GM23338 (cell line): ENCODE measurements around the gene KRTAP20-2. TPM values are rescaled to one million over a fixed set of nuclear protein-coding genes. Genes with fewer than 3 reads are reported as not detected.

ENCODE experiments used
- ATAC-seq: fragments of 200-7000 bp; cut with Tn5 transposase; 3 replicates; pipeline ENCODE4 v1.9.1; 2020
- DNase-seq: peaks from one replicate; pipeline ENCODE4 v3.0.0-alpha.2; 2015; ENCODE audit warnings: low spot score
- H2AFZ ChIP-seq: fragments of 200-600 bp; sonication (generic); 2 replicates; pipeline ENCODE4 v1.8.0; 2016; ENCODE audit warnings: antibody characterized with exemption, mild to moderate bottlenecking, moderate library complexity
- H3F3A ChIP-seq: fragments of 200-600 bp; sonication (generic); replicated peaks from 2 replicates; pipeline ENCODE4 v1.8.0; 2017; ENCODE audit warnings: antibody characterized with exemption, mixed run types, low read depth
- H3K27ac ChIP-seq: fragments of 200-600 bp; sonication (generic); 2 replicates; pipeline ENCODE4 v1.6.1; 2016; ENCODE audit warnings: low read depth
- H3K27me3 ChIP-seq: fragments of 200-600 bp; sonication (generic); 2 replicates; pipeline ENCODE4 v1.8.0; 2016; ENCODE audit warnings: mild to moderate bottlenecking, mixed run types, moderate library complexity; ENCODE audit not compliant: insufficient read depth
- H3K36me3 ChIP-seq: fragments of 200-600 bp; sonication (generic); 2 replicates; pipeline ENCODE4 v1.8.0; 2016; ENCODE audit warnings: mild to moderate bottlenecking; ENCODE audit not compliant: insufficient read depth
- H3K4me1 ChIP-seq: fragments of 200-600 bp; sonication (generic); 2 replicates; pipeline ENCODE4 v1.8.0; 2016; ENCODE audit warnings: mild to moderate bottlenecking, moderate library complexity; ENCODE audit not compliant: insufficient read depth
- H3K4me2 ChIP-seq: fragments of 200-600 bp; sonication (generic); 2 replicates; pipeline ENCODE4 v1.7.1; 2017; ENCODE audit warnings: mixed run types
- H3K4me3 ChIP-seq: fragments of 200-600 bp; sonication (generic); 2 replicates; pipeline ENCODE4 v1.6.1; 2016; ENCODE audit warnings: mixed run types
- H3K79me2 ChIP-seq: fragments of 200-600 bp; sonication (generic); replicated peaks from 2 replicates; pipeline ENCODE4 v1.8.0; 2017; ENCODE audit warnings: mild to moderate bottlenecking; ENCODE audit not compliant: insufficient read depth
- H3K9me2 ChIP-seq: fragments of 200-600 bp; sonication (generic); 2 replicates; pipeline ENCODE4 v1.8.0; 2017; ENCODE audit not compliant: insufficient read depth
- H4K20me1 ChIP-seq: fragments of 200-600 bp; sonication (generic); replicated peaks from 2 replicates; pipeline ENCODE4 v1.8.0; 2017; ENCODE audit warnings: mild to moderate bottlenecking; ENCODE audit not compliant: insufficient read depth
- H3K27ac Mint-ChIP-seq: 2 replicates; pipeline ENCODE4 v1.8.0; 2020; ENCODE audit warnings: inconsistent platforms, mild to moderate bottlenecking, moderate library complexity, mixed read lengths
- H3K27me3 Mint-ChIP-seq: 3 replicates; pipeline ENCODE4 v1.8.0; 2022; ENCODE audit warnings: low read depth, mild to moderate bottlenecking, moderate library complexity, mixed read lengths, inconsistent platforms; ENCODE audit not compliant: insufficient read depth, poor library complexity
- H3K36me3 Mint-ChIP-seq: 3 replicates; pipeline ENCODE4 v1.8.0; 2021; ENCODE audit warnings: low read depth, mild to moderate bottlenecking, inconsistent platforms, moderate library complexity, mixed read lengths
- H3K4me1 Mint-ChIP-seq: 3 replicates; pipeline ENCODE4 v1.8.0; 2020; ENCODE audit warnings: mild to moderate bottlenecking, inconsistent platforms, mixed read lengths
- H3K4me3 Mint-ChIP-seq: 3 replicates; pipeline ENCODE4 v1.8.0; 2021; ENCODE audit warnings: moderate library complexity, mild to moderate bottlenecking, inconsistent platforms, mixed read lengths
- H3K9me3 Mint-ChIP-seq: 3 replicates; pipeline ENCODE4 v1.8.0; 2020; ENCODE audit warnings: moderate library complexity, mild to moderate bottlenecking, inconsistent platforms, mixed read lengths
- CREB1 ChIP-seq: fragments of 250-450 bp; sonication (Bioruptor Pico); IDR thresholded peaks from 2 replicates; pipeline ENCODE4 v1.5.0; 2020; ENCODE audit warnings: low read depth, mild to moderate bottlenecking, moderate library complexity
- EZH2 ChIP-seq: fragments of 200-600 bp; sonication (generic); IDR thresholded peaks from one replicate; pipeline ENCODE4 v1.8.0; 2017; ENCODE audit warnings: antibody characterized with exemption, mild to moderate bottlenecking, low read depth; ENCODE audit not compliant: unreplicated experiment
- EZH2phosphoT487 ChIP-seq: fragments of 200-600 bp; sonication (generic); IDR thresholded peaks from one replicate; pipeline ENCODE4 v1.8.1; 2018; ENCODE audit warnings: antibody characterized with exemption; ENCODE audit not compliant: unreplicated experiment
- JUNB ChIP-seq: IDR thresholded peaks from one replicate; pipeline ENCODE4 v1.6.1; 2016; ENCODE audit warnings: antibody characterized with exemption; ENCODE audit not compliant: unreplicated experiment
- NANOG ChIP-seq: IDR thresholded peaks from 2 replicates; pipeline ENCODE4 v1.6.1; 2016; ENCODE audit warnings: antibody characterized with exemption, borderline replicate concordance
- POLR2AphosphoS5 ChIP-seq: IDR thresholded peaks from 2 replicates; pipeline ENCODE4 v1.6.1; 2016; ENCODE audit warnings: antibody characterized with exemption, low read depth
- STAT1 ChIP-seq: IDR thresholded peaks from one replicate; pipeline ENCODE4 v1.6.1; 2016; ENCODE audit warnings: antibody characterized with exemption; ENCODE audit not compliant: unreplicated experiment
- ZNF114 ChIP-seq: fragments of 250-450 bp; sonication (Bioruptor Pico); IDR thresholded peaks from 2 replicates; pipeline ENCODE4 v1.5.0; 2020; ENCODE audit warnings: mild to moderate bottlenecking, moderate library complexity
- ZNF331 ChIP-seq: fragments of 250-450 bp; sonication (Bioruptor Pico); IDR thresholded peaks from 2 replicates; pipeline ENCODE4 v1.5.0; 2020; ENCODE audit warnings: low read depth, mild to moderate bottlenecking, moderate library complexity
- polyA plus RNA-seq: library from polyadenylated mRNA; unstranded; fragments of >200 nt; fragmentation: Nextera tagmentation; extraction: Ambion mirVana; gene quantifications from 2 replicates; pipeline ENCODE4 v1.2.1, GENCODE V29; 2016
- total RNA-seq: library from RNA; depleted of rRNA; stranded (reverse); fragments of >200 nt; shearing (Covaris generic); gene quantifications from 2 replicates; pipeline ENCODE4 v1.2.3, GENCODE V29; 2014
- TF ChIP-seq, protein P1 (sequence below): fragments of 250-450 bp; sonication (Bioruptor Pico); IDR thresholded peaks from 2 replicates; pipeline ENCODE4 v1.5.0; 2020; ENCODE audit warnings: mild to moderate bottlenecking, moderate library complexity
- TF ChIP-seq, protein P2 (sequence below), 2 experiments: fragments of 200-600 bp in 1 of 2; sonication (generic) in 1 of 2; conservative IDR thresholded peaks; 2 replicates each; pipeline versions ENCODE4 v1.5.1 to v1.6.1; 2016 to 2017; ENCODE audit warnings: antibody characterized with exemption in 2 of 2, low read depth in 2 of 2, mild to moderate bottlenecking in 2 of 2, moderate library complexity in 1 of 2
- TF ChIP-seq, protein P3 (sequence below): IDR thresholded peaks from one replicate; pipeline ENCODE4 v1.6.1; 2018; ENCODE audit warnings: antibody characterized with exemption; ENCODE audit not compliant: unreplicated experiment
- TF ChIP-seq, protein P4 (sequence below): IDR thresholded peaks from 2 replicates; pipeline ENCODE4 v1.6.1; 2016; ENCODE audit warnings: antibody characterized with exemption

The KRTAP20-2 gene
- total and polyA plus RNA-seq, 2 experiments from 2014 or later: not detected

DNA sequence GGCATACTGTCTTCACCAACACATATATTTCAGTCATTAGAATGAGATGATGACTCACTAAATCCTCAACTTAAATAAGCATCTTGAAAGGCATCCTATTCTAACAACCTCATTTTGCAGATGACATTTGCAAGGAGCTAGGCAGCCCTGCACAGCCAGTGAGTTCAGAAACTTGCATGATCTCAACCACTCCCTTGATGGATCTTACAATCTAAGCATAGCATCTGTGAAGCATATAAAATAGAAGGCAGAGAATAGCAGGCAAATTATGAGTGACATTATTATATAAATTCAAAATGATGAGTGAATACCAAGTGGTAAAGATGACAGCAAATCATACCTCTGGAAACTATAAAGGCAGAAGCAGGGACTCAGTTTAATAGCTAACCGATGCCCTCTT is 39.3 kb downstream of the KRTAP20-2 start:
- no peak overlapping the region for H3K4me3 ChIP-seq
- no peak for TF ChIP-seq POLR2AphosphoS5
- no peak for TF ChIP-seq JUNB
- no peak for TF ChIP-seq EZH2
- TF ChIP-seq EZH2phosphoT487: no peak
- TF ChIP-seq, protein P1, sequence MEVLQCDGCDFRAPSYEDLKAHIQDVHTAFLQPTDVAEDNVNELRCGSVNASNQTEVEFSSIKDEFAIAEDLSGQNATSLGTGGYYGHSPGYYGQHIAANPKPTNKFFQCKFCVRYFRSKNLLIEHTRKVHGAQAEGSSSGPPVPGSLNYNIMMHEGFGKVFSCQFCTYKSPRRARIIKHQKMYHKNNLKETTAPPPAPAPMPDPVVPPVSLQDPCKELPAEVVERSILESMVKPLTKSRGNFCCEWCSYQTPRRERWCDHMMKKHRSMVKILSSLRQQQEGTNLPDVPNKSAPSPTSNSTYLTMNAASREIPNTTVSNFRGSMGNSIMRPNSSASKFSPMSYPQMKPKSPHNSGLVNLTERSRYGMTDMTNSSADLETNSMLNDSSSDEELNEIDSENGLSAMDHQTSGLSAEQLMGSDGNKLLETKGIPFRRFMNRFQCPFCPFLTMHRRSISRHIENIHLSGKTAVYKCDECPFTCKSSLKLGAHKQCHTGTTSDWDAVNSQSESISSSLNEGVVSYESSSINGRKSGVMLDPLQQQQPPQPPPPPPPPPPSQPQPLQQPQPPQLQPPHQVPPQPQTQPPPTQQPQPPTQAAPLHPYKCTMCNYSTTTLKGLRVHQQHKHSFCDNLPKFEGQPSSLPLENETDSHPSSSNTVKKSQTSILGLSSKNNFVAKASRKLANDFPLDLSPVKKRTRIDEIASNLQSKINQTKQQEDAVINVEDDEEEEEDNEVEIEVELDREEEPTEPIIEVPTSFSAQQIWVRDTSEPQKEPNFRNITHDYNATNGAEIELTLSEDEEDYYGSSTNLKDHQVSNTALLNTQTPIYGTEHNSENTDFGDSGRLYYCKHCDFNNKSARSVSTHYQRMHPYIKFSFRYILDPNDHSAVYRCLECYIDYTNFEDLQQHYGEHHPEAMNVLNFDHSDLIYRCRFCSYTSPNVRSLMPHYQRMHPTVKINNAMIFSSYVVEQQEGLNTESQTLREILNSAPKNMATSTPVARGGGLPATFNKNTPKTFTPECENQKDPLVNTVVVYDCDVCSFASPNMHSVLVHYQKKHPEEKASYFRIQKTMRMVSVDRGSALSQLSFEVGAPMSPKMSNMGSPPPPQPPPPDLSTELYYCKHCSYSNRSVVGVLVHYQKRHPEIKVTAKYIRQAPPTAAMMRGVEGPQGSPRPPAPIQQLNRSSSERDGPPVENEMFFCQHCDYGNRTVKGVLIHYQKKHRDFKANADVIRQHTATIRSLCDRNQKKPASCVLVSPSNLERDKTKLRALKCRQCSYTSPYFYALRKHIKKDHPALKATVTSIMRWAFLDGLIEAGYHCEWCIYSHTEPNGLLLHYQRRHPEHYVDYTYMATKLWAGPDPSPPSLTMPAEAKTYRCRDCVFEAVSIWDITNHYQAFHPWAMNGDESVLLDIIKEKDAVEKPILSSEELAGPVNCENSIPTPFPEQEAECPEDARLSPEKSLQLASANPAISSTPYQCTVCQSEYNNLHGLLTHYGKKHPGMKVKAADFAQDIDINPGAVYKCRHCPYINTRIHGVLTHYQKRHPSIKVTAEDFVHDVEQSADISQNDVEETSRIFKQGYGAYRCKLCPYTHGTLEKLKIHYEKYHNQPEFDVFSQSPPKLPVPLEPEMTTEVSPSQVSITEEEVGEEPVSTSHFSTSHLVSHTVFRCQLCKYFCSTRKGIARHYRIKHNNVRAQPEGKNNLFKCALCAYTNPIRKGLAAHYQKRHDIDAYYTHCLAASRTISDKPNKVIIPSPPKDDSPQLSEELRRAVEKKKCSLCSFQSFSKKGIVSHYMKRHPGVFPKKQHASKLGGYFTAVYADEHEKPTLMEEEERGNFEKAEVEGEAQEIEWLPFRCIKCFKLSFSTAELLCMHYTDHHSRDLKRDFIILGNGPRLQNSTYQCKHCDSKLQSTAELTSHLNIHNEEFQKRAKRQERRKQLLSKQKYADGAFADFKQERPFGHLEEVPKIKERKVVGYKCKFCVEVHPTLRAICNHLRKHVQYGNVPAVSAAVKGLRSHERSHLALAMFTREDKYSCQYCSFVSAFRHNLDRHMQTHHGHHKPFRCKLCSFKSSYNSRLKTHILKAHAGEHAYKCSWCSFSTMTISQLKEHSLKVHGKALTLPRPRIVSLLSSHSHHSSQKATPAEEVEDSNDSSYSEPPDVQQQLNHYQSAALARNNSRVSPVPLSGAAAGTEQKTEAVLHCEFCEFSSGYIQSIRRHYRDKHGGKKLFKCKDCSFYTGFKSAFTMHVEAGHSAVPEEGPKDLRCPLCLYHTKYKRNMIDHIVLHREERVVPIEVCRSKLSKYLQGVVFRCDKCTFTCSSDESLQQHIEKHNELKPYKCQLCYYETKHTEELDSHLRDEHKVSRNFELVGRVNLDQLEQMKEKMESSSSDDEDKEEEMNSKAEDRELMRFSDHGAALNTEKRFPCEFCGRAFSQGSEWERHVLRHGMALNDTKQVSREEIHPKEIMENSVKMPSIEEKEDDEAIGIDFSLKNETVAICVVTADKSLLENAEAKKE (CRISPR knock-in tag): no peak
- no peak for TF ChIP-seq STAT1
- TF ChIP-seq, protein P2, sequence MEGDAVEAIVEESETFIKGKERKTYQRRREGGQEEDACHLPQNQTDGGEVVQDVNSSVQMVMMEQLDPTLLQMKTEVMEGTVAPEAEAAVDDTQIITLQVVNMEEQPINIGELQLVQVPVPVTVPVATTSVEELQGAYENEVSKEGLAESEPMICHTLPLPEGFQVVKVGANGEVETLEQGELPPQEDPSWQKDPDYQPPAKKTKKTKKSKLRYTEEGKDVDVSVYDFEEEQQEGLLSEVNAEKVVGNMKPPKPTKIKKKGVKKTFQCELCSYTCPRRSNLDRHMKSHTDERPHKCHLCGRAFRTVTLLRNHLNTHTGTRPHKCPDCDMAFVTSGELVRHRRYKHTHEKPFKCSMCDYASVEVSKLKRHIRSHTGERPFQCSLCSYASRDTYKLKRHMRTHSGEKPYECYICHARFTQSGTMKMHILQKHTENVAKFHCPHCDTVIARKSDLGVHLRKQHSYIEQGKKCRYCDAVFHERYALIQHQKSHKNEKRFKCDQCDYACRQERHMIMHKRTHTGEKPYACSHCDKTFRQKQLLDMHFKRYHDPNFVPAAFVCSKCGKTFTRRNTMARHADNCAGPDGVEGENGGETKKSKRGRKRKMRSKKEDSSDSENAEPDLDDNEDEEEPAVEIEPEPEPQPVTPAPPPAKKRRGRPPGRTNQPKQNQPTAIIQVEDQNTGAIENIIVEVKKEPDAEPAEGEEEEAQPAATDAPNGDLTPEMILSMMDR (conservative IDR thresholded peaks at IDR 0.05; ENCODE audit: low read depth in 2 of 2): no peak
- no peak for TF ChIP-seq CREB1 (CRISPR knock-in tag)
- no peak for TF ChIP-seq ZNF331 (CRISPR knock-in tag)
- no peak for TF ChIP-seq ZNF114
- TF ChIP-seq, protein P3, sequence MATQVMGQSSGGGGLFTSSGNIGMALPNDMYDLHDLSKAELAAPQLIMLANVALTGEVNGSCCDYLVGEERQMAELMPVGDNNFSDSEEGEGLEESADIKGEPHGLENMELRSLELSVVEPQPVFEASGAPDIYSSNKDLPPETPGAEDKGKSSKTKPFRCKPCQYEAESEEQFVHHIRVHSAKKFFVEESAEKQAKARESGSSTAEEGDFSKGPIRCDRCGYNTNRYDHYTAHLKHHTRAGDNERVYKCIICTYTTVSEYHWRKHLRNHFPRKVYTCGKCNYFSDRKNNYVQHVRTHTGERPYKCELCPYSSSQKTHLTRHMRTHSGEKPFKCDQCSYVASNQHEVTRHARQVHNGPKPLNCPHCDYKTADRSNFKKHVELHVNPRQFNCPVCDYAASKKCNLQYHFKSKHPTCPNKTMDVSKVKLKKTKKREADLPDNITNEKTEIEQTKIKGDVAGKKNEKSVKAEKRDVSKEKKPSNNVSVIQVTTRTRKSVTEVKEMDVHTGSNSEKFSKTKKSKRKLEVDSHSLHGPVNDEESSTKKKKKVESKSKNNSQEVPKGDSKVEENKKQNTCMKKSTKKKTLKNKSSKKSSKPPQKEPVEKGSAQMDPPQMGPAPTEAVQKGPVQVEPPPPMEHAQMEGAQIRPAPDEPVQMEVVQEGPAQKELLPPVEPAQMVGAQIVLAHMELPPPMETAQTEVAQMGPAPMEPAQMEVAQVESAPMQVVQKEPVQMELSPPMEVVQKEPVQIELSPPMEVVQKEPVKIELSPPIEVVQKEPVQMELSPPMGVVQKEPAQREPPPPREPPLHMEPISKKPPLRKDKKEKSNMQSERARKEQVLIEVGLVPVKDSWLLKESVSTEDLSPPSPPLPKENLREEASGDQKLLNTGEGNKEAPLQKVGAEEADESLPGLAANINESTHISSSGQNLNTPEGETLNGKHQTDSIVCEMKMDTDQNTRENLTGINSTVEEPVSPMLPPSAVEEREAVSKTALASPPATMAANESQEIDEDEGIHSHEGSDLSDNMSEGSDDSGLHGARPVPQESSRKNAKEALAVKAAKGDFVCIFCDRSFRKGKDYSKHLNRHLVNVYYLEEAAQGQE: no peak
- TF ChIP-seq NANOG: no peak
- TF ChIP-seq, protein P4, sequence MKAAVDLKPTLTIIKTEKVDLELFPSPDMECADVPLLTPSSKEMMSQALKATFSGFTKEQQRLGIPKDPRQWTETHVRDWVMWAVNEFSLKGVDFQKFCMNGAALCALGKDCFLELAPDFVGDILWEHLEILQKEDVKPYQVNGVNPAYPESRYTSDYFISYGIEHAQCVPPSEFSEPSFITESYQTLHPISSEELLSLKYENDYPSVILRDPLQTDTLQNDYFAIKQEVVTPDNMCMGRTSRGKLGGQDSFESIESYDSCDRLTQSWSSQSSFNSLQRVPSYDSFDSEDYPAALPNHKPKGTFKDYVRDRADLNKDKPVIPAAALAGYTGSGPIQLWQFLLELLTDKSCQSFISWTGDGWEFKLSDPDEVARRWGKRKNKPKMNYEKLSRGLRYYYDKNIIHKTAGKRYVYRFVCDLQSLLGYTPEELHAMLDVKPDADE: no peak
- no peak for DNase-seq
- H2AFZ ChIP-seq: no peak overlapping the region
- no peaks in the 10 kb centered on the region for H3F3A ChIP-seq
- H3K9me2 ChIP-seq: 0 out of 2 replicates have a peak, but pooled peaks cover 5% of the 10 kb centered on the region
- Mint-ChIP-seq H3K4me1 (no peaks in the 10 kb centered on the region), H3K9me3 (peaks cover 5% of the 10 kb centered on the region; the same call in 2 of the 3 replicates), H3K4me3 (no peak overlapping the region), H3K36me3 (peaks cover 6% of the 10 kb centered on the region; the same call in 2 of the 3 replicates), H3K27me3 (no peaks in the 10 kb centered on the region), H3K27ac (no peak overlapping the region)
- no peaks in the 10 kb centered on the region for H3K27me3 ChIP-seq
- H3K4me2 ChIP-seq: no peak overlapping the region
- H3K36me3 ChIP-seq: no peaks in the 10 kb centered on the region
- no peaks in the 10 kb centered on the region for H3K4me1 ChIP-seq
- H3K27ac ChIP-seq: no peak overlapping the region
- no peaks in the 10 kb centered on the region for H4K20me1 ChIP-seq
- ATAC-seq: no peak
- H3K79me2 ChIP-seq: no peaks in the 10 kb centered on the region
